ENCODE results near the gene DIS3L2. TPM values are rescaled to one million over a fixed set of nuclear protein-coding genes. Genes with fewer than 3 reads are reported as not detected.
A peak's percentile ranks its signal among the peaks of the same experiment; 100 is the strongest.

Gene DIS3L2
- total RNA-seq, 1 donor from 2014 or later = 24.0 TPM

DNA sequence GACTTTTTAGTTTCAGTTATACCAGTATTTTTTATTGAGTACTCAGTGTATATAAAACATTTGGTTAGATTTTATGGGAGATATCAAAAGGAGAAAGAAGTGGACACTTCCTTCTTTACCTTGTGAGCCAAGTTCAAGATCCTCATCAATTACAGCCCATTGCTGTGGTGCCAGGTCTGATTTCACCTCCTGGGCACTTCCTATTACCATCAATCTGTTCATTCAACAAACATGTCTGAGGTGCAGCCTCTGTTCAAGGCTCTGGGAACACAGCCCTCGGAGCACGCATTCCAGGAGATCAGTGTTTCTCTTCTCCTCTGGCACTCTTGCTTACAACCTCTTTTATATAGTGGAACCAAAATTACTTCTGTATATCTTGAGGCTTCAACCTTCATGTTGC, 245.7 kb downstream of the DIS3L2 start:
- H3K9ac ChIP-seq (ENCODE audit: low read length) = no peak overlapping the region
- peak; percentile 44 for DNase-seq (ENCODE audit: low read depth)
- H3K27ac ChIP-seq (ENCODE audit: low read depth, low read length) = no peak overlapping the region
- H2AFZ ChIP-seq (ENCODE audit: low read depth, low read length) = no peak overlapping the region
- H4K20me1 ChIP-seq (ENCODE audit: insufficient read depth, low read length) = peaks cover 8% of the 10 kb centered on the region
- H3K9me3 ChIP-seq (ENCODE audit: insufficient read depth, low read depth, low read length) = no peaks in the 10 kb centered on the region
- peaks cover 4% of the 10 kb centered on the region for H3K4me1 ChIP-seq (ENCODE audit: insufficient read depth, low read length)
- Mint-ChIP-seq H3K9me3 (ENCODE audit: unreplicated experiment) (no peaks in the 10 kb centered on the region), H3K4me1 (ENCODE audit: low read depth, unreplicated experiment) (peaks cover 17% of the 10 kb centered on the region), H3K36me3 (ENCODE audit: low read depth, unreplicated experiment) (peaks cover 10% of the 10 kb centered on the region), H3K4me3 (ENCODE audit: unreplicated experiment) (no peak overlapping the region), H3K27me3 (ENCODE audit: low read depth, unreplicated experiment) (no peaks in the 10 kb centered on the region), H3K27ac (ENCODE audit: unreplicated experiment) (no peak overlapping the region)
- no peaks in the 10 kb centered on the region for H3K36me3 ChIP-seq (ENCODE audit: insufficient read depth, low read length)
- H3K79me2 ChIP-seq (ENCODE audit: insufficient read depth, low read length) = no peaks in the 10 kb centered on the region
- FAIRE-seq = no peak
- no peak overlapping the region for H3K4me2 ChIP-seq (ENCODE audit: low read length)
- TF ChIP-seq EZH2 (IDR thresholded peaks at IDR 0.05; ENCODE audit: insufficient read depth, low read length) = no peak
- TF ChIP-seq, protein P1, sequence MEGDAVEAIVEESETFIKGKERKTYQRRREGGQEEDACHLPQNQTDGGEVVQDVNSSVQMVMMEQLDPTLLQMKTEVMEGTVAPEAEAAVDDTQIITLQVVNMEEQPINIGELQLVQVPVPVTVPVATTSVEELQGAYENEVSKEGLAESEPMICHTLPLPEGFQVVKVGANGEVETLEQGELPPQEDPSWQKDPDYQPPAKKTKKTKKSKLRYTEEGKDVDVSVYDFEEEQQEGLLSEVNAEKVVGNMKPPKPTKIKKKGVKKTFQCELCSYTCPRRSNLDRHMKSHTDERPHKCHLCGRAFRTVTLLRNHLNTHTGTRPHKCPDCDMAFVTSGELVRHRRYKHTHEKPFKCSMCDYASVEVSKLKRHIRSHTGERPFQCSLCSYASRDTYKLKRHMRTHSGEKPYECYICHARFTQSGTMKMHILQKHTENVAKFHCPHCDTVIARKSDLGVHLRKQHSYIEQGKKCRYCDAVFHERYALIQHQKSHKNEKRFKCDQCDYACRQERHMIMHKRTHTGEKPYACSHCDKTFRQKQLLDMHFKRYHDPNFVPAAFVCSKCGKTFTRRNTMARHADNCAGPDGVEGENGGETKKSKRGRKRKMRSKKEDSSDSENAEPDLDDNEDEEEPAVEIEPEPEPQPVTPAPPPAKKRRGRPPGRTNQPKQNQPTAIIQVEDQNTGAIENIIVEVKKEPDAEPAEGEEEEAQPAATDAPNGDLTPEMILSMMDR (IDR thresholded peaks at IDR 0.05; ENCODE audit: insufficient read depth, low read depth, low read length) = no peak
- no peaks in the 10 kb centered on the region for H3K27me3 ChIP-seq (ENCODE audit: insufficient read depth, low read length)
- no peak overlapping the region for H3K4me3 ChIP-seq (ENCODE audit: insufficient read depth, low read depth, low read length)

DNA sequence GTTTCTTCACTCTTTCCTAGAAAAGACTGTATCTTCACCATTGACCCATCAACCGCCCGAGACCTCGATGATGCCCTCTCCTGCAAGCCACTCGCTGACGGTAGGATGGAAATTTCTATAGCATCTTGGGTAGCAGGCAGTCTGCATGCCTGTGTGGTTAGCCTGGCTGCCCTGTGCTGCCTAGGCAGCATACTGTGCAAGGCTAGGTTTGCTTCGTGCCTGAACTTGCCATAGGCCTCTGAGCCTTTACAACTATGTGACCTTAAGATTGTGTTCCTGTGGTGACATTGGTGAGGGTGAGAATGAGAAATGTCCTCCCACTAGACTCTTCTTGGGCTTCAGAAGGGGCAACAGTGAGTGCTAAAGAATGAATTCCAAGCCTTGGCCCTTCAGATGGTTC, 248.8 kb downstream of the DIS3L2 start:
- Histone ChIP-seq H3K4me3 (ENCODE audit: insufficient read depth, low read depth, low read length) (no peak overlapping the region), H3K27me3 (ENCODE audit: insufficient read depth, low read length) (no peaks in the 10 kb centered on the region), H4K20me1 (ENCODE audit: insufficient read depth, low read length) (peaks cover 5% of the 10 kb centered on the region), H3K4me2 (ENCODE audit: low read length) (no peak overlapping the region), H2AFZ (ENCODE audit: low read depth, low read length) (no peak overlapping the region), H3K79me2 (ENCODE audit: insufficient read depth, low read length) (no peaks in the 10 kb centered on the region), H3K9me3 (ENCODE audit: insufficient read depth, low read depth, low read length) (no peaks in the 10 kb centered on the region), H3K4me1 (ENCODE audit: insufficient read depth, low read length) (peaks cover 3% of the 10 kb centered on the region), H3K36me3 (ENCODE audit: insufficient read depth, low read length) (no peaks in the 10 kb centered on the region), H3K27ac (ENCODE audit: low read depth, low read length) (no peak overlapping the region), H3K9ac (ENCODE audit: low read length) (no peak overlapping the region)
- H3K36me3 Mint-ChIP-seq (ENCODE audit: low read depth, unreplicated experiment) = peaks cover 10% of the 10 kb centered on the region
- no peak for TF ChIP-seq EZH2 (IDR thresholded peaks at IDR 0.05; ENCODE audit: insufficient read depth, low read length)
- TF ChIP-seq, protein P1 (IDR thresholded peaks at IDR 0.05; ENCODE audit: insufficient read depth, low read depth, low read length) = no peak
- H3K27ac Mint-ChIP-seq (ENCODE audit: unreplicated experiment) = no peak overlapping the region
- DNase-seq (ENCODE audit: low read depth) (no peak), FAIRE-seq (no peak)
- no peaks in the 10 kb centered on the region for H3K27me3 Mint-ChIP-seq (ENCODE audit: low read depth, unreplicated experiment)
- no peak overlapping the region for H3K4me3 Mint-ChIP-seq (ENCODE audit: unreplicated experiment)
- peaks cover 2% of the 10 kb centered on the region for H3K9me3 Mint-ChIP-seq (ENCODE audit: unreplicated experiment)
- peaks cover 29% of the 10 kb centered on the region for H3K4me1 Mint-ChIP-seq (ENCODE audit: low read depth, unreplicated experiment)

DNA sequence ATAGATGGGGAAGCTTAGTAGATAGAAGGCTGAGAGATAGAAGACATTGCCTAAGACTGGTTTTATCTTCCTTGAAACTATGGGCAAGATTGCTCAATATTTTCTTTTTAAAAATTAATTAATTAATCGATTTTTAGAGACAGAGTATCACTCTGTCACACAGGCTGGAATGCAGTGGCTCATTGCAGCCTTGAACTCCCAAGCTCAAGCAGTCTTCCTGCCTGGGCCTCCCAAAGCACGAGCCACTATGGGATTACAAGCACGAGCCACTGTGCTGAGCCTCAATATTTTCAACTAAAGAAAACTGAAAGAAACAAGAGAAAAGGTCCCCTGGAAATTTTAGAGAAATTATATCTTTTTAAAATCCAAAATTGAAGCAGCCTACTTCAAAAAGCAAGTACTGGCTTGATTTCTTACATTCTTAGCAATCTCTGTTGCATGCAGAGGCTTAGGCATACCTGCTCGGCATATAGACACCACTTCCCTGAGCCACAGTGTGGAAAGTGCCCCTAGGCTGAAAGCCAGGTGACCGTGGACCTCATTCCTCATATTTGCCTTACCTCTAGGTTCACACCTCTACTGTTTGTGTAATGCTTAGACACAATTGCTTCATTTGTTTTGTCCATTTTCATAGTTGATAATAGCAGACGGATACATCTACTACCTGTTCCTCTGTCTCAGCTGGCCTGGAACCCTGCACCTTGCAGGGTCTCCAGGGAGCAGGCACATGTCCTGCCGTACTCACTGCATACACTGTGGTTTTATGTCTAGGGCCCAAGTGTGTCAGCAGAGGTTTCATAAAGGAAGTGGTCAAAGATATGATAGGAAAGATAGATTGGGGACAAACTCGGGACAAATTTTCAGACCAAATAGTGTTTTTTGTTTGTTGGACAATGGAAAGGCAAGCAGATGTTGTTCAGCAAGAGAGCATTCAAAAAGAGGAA, 250.5 kb downstream of the DIS3L2 start:
- H3K27me3 Mint-ChIP-seq (ENCODE audit: low read depth, unreplicated experiment) = no peaks in the 10 kb centered on the region
- Histone ChIP-seq H2AFZ (ENCODE audit: low read depth, low read length) (no peak overlapping the region), H3K27me3 (ENCODE audit: insufficient read depth, low read length) (no peaks in the 10 kb centered on the region), H3K79me2 (ENCODE audit: insufficient read depth, low read length) (no peaks in the 10 kb centered on the region), H3K4me3 (ENCODE audit: insufficient read depth, low read depth, low read length) (no peak overlapping the region), H3K9ac (ENCODE audit: low read length) (no peak overlapping the region), H4K20me1 (ENCODE audit: insufficient read depth, low read length) (peaks cover 6% of the 10 kb centered on the region), H3K4me1 (ENCODE audit: insufficient read depth, low read length) (peaks cover 3% of the 10 kb centered on the region), H3K4me2 (ENCODE audit: low read length) (no peak overlapping the region), H3K9me3 (ENCODE audit: insufficient read depth, low read depth, low read length) (no peaks in the 10 kb centered on the region), H3K27ac (ENCODE audit: low read depth, low read length) (no peak overlapping the region), H3K36me3 (ENCODE audit: insufficient read depth, low read length) (no peaks in the 10 kb centered on the region)
- no peak for FAIRE-seq
- TF ChIP-seq, protein P1 (IDR thresholded peaks at IDR 0.05; ENCODE audit: insufficient read depth, low read depth, low read length) = no peak
- TF ChIP-seq EZH2 (IDR thresholded peaks at IDR 0.05; ENCODE audit: insufficient read depth, low read length) = no peak
- no peak overlapping the region for H3K27ac Mint-ChIP-seq (ENCODE audit: unreplicated experiment)
- no peak overlapping the region for H3K4me3 Mint-ChIP-seq (ENCODE audit: unreplicated experiment)
- peaks cover 10% of the 10 kb centered on the region for H3K36me3 Mint-ChIP-seq (ENCODE audit: low read depth, unreplicated experiment)
- H3K9me3 Mint-ChIP-seq (ENCODE audit: unreplicated experiment) = peaks cover 2% of the 10 kb centered on the region
- no peak for DNase-seq (ENCODE audit: low read depth)
- peaks cover 30% of the 10 kb centered on the region for H3K4me1 Mint-ChIP-seq (ENCODE audit: low read depth, unreplicated experiment)
